Measurements from ENCODE around the gene GIPR. TPM values are rescaled to one million over a fixed set of nuclear protein-coding genes. Genes with fewer than 3 reads are reported as not detected.
"Not testable (repeated sequence)": the region's sequence is repeated elsewhere in the genome, so short reads cannot be mapped to it uniquely, and the experiment has no call there.

The GIPR gene
- total and polyA plus RNA-seq, 8 donors, result 1.9 to 44.9 (median 6.8) TPM

DNA sequence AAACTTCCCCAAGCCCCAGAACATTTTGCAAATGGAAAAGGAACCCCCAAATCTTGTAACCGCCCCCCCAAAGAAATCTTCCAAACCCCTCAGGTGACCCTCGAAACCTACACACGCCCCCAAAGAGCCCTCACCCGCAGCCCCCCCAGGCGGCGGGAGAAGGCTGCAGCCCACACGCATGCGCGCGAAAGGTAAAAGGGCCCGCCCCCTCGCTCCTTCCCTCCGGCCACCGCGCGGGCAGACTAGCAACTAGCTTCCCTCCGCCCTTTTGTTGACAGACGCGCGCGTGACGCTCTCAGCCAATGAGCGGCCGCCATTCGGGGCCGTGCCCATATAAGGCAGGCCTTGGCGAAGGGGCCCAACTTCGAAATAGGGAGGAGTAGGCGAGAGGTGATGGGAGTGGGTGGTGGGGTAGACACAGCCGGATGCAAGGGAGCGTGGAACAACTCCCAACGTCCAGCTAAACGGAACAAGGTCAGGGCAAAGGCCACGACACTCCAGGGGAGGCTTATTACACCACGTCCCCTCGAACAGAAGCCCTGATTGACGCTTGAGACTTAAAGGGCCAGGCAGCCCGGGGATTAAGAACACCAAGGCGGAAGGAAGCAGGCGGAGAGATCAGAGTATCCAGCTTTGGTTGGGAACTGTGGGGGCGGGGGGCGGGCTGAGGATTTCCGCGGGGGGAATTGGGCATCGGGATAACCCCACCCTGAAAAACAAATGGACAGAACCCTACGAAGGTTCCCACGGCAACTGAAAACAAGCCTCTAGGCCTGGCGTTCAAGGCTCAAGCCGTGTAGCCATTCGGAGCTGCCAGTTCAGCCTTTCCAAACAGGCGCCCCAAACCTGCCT lies 49.3 kb downstream of the GIPR start:
- no peaks in the 10 kb centered on the region for H3K9me3 ChIP-seq
- WGBS, 5 donors, result 0 to 2% (median 1%) methylated on average over 48 to 51 of the region's 51 CpGs
- peaks cover 13 to 45% (median 23%) of the 10 kb centered on the region in 4 donors for H3K4me1 ChIP-seq
- intact Hi-C loops (cut with DNase I; ENCODE audit: low total_unique reads), result no loop called here
- H3K27me3 ChIP-seq, result no peaks in the 10 kb centered on the region
- DNase-seq, result peak; percentile 99 to 100
- TF ChIP-seq EP300 (IDR thresholded peaks at IDR 0.05), result peak; percentile 65
- TF ChIP-seq, protein P1, sequence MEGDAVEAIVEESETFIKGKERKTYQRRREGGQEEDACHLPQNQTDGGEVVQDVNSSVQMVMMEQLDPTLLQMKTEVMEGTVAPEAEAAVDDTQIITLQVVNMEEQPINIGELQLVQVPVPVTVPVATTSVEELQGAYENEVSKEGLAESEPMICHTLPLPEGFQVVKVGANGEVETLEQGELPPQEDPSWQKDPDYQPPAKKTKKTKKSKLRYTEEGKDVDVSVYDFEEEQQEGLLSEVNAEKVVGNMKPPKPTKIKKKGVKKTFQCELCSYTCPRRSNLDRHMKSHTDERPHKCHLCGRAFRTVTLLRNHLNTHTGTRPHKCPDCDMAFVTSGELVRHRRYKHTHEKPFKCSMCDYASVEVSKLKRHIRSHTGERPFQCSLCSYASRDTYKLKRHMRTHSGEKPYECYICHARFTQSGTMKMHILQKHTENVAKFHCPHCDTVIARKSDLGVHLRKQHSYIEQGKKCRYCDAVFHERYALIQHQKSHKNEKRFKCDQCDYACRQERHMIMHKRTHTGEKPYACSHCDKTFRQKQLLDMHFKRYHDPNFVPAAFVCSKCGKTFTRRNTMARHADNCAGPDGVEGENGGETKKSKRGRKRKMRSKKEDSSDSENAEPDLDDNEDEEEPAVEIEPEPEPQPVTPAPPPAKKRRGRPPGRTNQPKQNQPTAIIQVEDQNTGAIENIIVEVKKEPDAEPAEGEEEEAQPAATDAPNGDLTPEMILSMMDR (IDR thresholded peaks at IDR 0.05), result peak in 1 of 7 experiments; percentile 40
- peak in 2 of 4 donors; percentile 21 to 75 for TF ChIP-seq POLR2A (IDR thresholded peaks at IDR 0.05)
- TF ChIP-seq POLR2AphosphoS5 (IDR thresholded peaks at IDR 0.05), result peak; percentile 66 to 95 (median 88)
- peak overlapping the region; percentile 63 to 73 (median 68) for H3K4me3 ChIP-seq
- peak overlapping the region; percentile 82 to 95 (median 93) for H3K27ac ChIP-seq
- H3K36me3 ChIP-seq, result peaks cover 9 to 28% (median 17%) of the 10 kb centered on the region in 4 donors

DNA sequence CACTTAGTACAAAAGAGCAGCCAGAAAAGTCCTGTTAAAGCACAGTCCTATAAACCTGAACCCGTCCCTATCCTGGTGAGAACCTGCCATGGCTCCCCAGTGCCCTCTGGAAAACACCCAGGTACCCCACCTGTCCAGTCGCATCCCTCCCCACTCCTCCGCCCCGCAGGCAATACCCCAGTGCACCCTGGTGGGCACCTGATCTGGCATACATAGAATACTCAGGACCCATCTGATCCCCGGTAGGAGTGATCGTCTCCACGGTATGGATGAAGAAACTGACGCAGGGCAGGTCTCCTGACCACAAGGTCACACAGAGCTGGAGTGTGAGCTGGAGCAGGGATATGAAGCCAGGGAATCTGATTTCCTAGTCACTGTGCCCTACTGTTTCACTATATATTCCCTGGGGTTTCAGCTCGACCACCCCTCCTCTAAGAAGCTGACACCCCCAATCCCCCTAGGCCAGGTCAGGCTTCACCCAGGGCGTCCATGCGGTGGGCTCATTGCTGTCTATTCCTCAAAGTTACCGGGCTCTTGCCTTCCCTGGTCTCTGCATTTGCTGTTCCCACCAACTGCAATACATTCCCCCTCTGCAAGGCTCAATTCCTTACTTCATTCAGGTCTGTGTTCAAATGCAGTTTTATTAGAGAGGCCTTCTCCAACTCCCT lies 50.1 kb downstream of the GIPR start:
- H3K27me3 ChIP-seq, result no peaks in the 10 kb centered on the region
- H3K4me1 ChIP-seq, result peaks cover 13 to 50% (median 25%) of the 10 kb centered on the region in 4 donors
- TF ChIP-seq POLR2A (IDR thresholded peaks at IDR 0.05) (no peak), POLR2AphosphoS5 (IDR thresholded peaks at IDR 0.05) (no peak)
- H3K36me3 ChIP-seq, result peaks cover 2 to 24% (median 14%) of the 10 kb centered on the region in 4 donors
- DNase-seq, result peak in 1 of 2 donors; percentile 51
- H3K4me3 ChIP-seq, result peak overlapping the region; percentile 63 to 73 (median 68)
- WGBS, 5 donors, result 31 to 54% (median 42%) methylated on average over 11 to 12 of the region's 12 CpGs
- intact Hi-C loops (cut with DNase I; ENCODE audit: low total_unique reads), result no loop called here
- peak overlapping the region; percentile 82 to 95 (median 93) for H3K27ac ChIP-seq
- H3K9me3 ChIP-seq, result no peaks in the 10 kb centered on the region

DNA sequence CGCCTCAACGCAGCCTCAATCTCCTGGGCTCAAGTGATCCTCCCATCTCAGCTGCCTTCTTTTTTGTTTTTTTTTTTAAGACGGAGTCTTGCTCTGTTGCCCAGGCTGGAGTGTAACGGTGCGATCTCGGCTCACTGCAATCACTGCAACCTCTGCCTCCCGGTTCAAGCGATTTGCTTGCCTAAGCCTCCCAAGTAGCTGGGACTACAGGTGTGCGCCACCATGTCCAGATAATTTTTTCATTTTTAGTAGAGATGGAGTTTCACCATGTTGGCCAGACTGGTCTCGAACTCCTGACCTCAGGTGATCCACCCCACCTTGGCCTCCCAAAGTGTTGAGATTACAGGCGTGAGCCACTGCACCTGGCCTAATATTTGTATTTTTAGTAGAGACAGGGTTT lies 52.0 kb downstream of the GIPR start:
- H3K4me1 ChIP-seq, result peaks cover 13 to 54% (median 24%) of the 10 kb centered on the region in 4 donors
- WGBS, 5 donors, result 92 to 97% (median 95%) methylated on average over 11 of the region's 11 CpGs
- DNase-seq; H3K27me3 ChIP-seq; H3K9me3 ChIP-seq; H3K4me3 ChIP-seq; intact Hi-C loops (cut with DNase I; ENCODE audit: low total_unique reads): not testable (repeated sequence)
- peaks cover 3 to 26% (median 18%) of the 10 kb centered on the region in 4 donors for H3K36me3 ChIP-seq
- H3K27ac ChIP-seq, result peak overlapping the region; percentile 46 to 72 (median 48)

DNA sequence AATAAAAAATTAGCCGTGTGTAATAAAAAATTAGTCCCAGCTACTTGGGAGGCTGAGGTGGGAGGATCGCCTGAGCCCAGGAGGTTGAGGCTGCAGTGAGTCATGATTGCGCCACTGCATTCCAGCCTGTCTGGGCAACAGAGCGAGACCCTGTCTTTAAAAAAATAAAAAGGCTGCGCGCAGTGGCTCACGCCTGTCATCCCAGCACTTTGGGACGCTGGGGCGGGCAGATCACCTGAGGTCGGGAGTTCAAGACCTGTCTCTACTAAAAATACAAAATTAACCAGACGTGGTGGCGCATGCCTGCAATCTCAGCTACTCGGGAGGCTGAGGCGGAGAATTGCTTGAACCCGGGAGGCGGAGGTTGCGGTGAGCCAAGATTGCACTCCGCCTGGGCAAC lies 60.7 kb downstream of the GIPR start:
- H3K27ac ChIP-seq; H3K36me3 ChIP-seq; H3K27me3 ChIP-seq; H3K9me3 ChIP-seq; DNase-seq; intact Hi-C loops (cut with DNase I; ENCODE audit: low total_unique reads); H3K4me3 ChIP-seq: not testable (repeated sequence)
- 94 to 97% (median 96%) methylated on average over 18 of the region's 18 CpGs for WGBS, 5 donors
- peaks cover 15 to 35% (median 30%) of the 10 kb centered on the region in 4 donors for H3K4me1 ChIP-seq

DNA sequence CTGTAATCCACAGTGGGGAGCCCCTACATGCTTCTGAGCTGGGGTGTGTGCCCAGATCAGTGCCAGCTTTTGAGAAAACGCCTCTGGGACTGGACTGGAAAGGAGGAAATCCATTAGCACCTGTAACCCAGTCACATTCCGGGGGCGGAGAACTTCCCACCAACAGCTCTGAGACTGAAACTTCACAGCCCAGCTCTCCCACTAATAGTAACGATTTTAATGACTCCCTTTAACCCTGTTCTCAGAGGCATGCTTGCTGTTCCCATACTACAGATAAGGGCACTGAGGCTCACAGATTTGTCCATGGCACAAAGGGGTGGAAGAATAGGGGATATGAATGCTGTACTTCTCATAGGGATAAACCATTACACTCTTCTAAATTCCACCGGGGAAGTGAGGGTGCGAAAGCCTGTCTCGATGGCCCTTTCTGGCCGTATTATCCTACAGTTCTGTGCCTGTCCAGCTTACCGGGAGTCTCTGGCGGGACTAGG lies 61.8 kb downstream of the GIPR start:
- 2 to 13% (median 6%) methylated on average over 10 of the region's 10 CpGs for WGBS, 5 donors
- Histone ChIP-seq H3K4me3 (peak overlapping the region; percentile 84 to 96 (median 88)), H3K9me3 (no peaks in the 10 kb centered on the region), H3K27ac (peak overlapping the region; percentile 80 to 89 (median 83)), H3K4me1 (peaks cover 15 to 35% (median 30%) of the 10 kb centered on the region in 4 donors), H3K27me3 (no peaks in the 10 kb centered on the region), H3K36me3 (peaks cover 0 to 5% (median 1%) of the 10 kb centered on the region in 4 donors)
- DNase-seq, result peak in 1 of 2 donors; percentile 60
- intact Hi-C loops (cut with DNase I; ENCODE audit: low total_unique reads), result no loop called here
- TF ChIP-seq POLR2A (IDR thresholded peaks at IDR 0.05) (no peak), POLR2AphosphoS5 (IDR thresholded peaks at IDR 0.05) (no peak), EP300 (IDR thresholded peaks at IDR 0.05) (no peak)
- TF ChIP-seq, protein P1 (IDR thresholded peaks at IDR 0.05), result no peak
